Esophagus muscularis mucosa (tissue), 4 donors: ENCODE data around the gene TMEM175.

Experiments used
- EP300 ChIP-seq: sonication (generic); formaldehyde crosslinking; IDR thresholded peaks from one replicate; pipeline ENCODE4 v1.6.1; 2017; ENCODE audit warnings: antibody characterized with exemption
- POLR2A ChIP-seq: fragments of 450-650 bp; IDR thresholded peaks from one replicate; pipeline ENCODE4 v1.6.1; 2017; ENCODE audit warnings: antibody characterized with exemption, moderate library complexity, mild to moderate bottlenecking, low read depth
- POLR2AphosphoS5 ChIP-seq, 2 donors: sonication (generic); formaldehyde crosslinking; IDR thresholded peaks; one replicate each; pipeline ENCODE4 v1.6.1; 2017; ENCODE audit warnings: antibody characterized with exemption in 2 of 2
- TF ChIP-seq, protein P1 (sequence below), 3 experiments: fragments of 200-600 bp in 2 of 3; fragments of 450-650 bp in 1 of 3; sonication (generic) in 2 of 3; IDR thresholded peaks; one replicate each; pipeline ENCODE4 v1.5.1; 2017 to 2019; ENCODE audit warnings: antibody characterized with exemption in 3 of 3, mild to moderate bottlenecking in 2 of 3, moderate library complexity in 1 of 3

DNA sequence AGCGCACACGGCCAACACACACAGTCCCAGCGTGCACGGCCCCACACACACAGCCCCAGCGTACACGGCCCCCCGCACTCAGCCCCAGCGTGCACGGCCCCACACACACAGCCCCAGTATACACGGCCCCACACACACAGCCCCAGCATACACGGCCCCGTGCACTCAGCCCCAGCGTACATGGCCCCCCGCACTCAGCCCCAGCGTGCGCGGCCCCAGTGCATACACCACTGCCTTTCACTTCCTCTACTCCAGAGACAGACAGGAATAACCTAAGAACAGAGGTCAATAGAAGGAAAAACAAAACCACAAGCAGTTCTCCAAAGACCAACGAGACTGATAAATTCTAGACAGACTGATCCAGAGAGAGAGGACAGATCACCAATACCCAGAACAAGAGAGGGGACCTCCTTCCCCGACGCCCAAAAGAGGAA, 17.2 kb upstream of the TMEM175 start:
- no peak for TF ChIP-seq POLR2A
- TF ChIP-seq, protein P1, sequence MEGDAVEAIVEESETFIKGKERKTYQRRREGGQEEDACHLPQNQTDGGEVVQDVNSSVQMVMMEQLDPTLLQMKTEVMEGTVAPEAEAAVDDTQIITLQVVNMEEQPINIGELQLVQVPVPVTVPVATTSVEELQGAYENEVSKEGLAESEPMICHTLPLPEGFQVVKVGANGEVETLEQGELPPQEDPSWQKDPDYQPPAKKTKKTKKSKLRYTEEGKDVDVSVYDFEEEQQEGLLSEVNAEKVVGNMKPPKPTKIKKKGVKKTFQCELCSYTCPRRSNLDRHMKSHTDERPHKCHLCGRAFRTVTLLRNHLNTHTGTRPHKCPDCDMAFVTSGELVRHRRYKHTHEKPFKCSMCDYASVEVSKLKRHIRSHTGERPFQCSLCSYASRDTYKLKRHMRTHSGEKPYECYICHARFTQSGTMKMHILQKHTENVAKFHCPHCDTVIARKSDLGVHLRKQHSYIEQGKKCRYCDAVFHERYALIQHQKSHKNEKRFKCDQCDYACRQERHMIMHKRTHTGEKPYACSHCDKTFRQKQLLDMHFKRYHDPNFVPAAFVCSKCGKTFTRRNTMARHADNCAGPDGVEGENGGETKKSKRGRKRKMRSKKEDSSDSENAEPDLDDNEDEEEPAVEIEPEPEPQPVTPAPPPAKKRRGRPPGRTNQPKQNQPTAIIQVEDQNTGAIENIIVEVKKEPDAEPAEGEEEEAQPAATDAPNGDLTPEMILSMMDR (IDR thresholded peaks at IDR 0.05) = no peak
- TF ChIP-seq EP300 = no peak
- TF ChIP-seq POLR2AphosphoS5 (IDR thresholded peaks at IDR 0.05) = no peak
